Fibroblast of lung (primary cell): Measurements from ENCODE around the gene MMP15.

Experiments
- EZH2 ChIP-seq: IDR thresholded peaks from 2 replicates; pipeline ENCODE4 v1.5.1; 2012; ENCODE audit warnings: low read length, control low read depth, mild to moderate bottlenecking; ENCODE audit errors: missing control alignments
- TF ChIP-seq, protein P1 (sequence below), 2 donors: IDR thresholded peaks in 1 of 2; conservative IDR thresholded peaks in 1 of 2; 1 replicate in 1 of 2; 2 replicates in 1 of 2; pipeline ENCODE4 v1.5.1; 2011 to 2012; ENCODE audit warnings: low read length in 2 of 2, control low read depth in 1 of 2, inconsistent platforms in 1 of 2, low read depth in 1 of 2, mild to moderate bottlenecking in 1 of 2

DNA sequence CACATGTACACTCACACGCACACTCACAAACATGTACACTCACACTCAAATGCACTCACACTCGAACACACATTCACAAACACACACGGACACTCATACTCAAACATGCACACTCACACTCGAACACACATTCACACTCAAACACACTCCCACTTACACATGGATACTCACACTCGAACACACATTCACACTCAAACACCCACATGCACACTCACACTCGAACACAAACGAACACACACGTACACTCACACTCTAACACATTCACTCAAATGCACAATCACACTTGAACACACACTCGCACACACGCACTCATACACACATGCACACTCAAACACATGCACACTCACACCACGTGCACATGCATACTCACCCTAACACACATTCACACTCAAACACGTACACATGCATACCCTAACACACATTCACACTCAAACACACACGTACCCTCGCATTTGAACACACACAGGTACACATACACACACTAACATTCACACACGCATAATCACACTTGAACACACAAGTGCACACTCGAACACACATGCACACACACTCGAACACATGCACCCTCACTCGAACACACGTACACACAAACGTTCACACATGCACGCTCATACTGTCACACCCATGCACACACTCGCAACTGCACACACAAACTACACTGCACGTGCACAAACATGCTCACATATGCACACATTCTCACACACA is 61.8 kb downstream of the MMP15 start:
- no peak for TF ChIP-seq EZH2
- TF ChIP-seq, protein P1, sequence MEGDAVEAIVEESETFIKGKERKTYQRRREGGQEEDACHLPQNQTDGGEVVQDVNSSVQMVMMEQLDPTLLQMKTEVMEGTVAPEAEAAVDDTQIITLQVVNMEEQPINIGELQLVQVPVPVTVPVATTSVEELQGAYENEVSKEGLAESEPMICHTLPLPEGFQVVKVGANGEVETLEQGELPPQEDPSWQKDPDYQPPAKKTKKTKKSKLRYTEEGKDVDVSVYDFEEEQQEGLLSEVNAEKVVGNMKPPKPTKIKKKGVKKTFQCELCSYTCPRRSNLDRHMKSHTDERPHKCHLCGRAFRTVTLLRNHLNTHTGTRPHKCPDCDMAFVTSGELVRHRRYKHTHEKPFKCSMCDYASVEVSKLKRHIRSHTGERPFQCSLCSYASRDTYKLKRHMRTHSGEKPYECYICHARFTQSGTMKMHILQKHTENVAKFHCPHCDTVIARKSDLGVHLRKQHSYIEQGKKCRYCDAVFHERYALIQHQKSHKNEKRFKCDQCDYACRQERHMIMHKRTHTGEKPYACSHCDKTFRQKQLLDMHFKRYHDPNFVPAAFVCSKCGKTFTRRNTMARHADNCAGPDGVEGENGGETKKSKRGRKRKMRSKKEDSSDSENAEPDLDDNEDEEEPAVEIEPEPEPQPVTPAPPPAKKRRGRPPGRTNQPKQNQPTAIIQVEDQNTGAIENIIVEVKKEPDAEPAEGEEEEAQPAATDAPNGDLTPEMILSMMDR (conservative IDR thresholded peaks at IDR 0.05 in 1 of 2, IDR thresholded peaks at IDR 0.05 in 1 of 2; ENCODE audit: low read depth in 1 of 2, low read length in 2 of 2) = no peak
